C1 segment of cervical spinal cord (tissue), 14 donors: ENCODE measurements around the gene EIF4E3.

Source experiments
- DNase-seq, 14 donors: peaks; one replicate each; lab custom pipeline; 2025; lab: John Stamatoyannopoulos, UW

EIF4E3 gene

DNA sequence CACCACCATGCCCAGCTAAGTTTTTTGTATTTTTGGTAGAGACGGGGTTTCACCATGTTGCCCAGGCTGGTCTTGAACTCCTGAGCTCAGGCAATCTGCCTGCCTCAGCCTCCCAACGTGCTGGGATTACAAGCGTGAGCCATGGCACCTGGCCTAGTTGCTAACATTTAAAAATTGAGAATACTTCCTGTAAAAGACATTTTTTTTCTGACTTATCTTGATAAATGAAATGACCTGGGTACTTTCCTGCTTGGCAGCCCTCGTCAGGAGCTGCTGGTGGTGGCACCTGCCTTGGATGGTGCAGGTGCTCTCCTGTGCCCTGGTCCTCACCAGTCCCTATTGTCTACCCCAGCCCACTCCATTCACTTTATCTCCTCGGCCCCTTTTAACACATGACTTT lies 74.8 kb downstream of the EIF4E3 start:
- no peak for DNase-seq

DNA sequence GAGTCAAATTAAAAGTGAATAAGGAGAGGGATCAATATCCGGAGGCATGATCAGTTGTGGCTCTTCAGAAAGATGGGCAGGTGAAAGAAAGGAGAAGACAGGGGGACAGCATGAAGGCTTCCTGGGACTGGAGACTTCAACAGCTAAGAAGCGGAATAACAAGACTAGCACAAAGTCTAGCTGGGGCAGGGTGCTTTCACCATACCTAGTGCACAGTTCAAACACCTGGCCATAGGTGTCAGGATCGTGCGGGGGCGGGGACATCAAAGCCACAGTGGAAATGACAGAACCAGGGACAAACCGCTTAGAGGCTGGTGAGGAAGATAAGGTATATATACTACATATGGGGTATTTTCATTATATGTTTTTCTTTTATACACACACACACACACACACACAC lies 75.4 kb downstream of the EIF4E3 start:
- no peak for DNase-seq

DNA sequence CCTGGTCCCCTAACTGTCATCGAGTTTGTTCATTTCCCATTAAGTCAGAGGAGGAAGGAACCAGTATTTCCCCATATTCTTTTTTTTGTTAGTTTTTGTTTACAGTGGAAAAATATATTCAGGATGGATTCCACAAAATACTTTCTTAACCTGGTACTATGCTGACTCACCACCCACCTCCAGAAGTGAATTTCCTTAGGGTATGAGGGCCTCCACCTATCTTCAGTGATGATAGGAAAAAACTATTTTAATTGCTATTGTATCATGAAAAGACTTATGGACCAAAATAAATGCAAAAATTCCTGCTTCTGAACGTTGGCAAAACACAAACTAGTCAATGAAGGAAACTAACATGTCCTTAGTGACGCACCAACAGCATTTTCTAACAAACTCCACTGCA lies 77.5 kb downstream of the EIF4E3 start:
- DNase-seq, result no peak

DNA sequence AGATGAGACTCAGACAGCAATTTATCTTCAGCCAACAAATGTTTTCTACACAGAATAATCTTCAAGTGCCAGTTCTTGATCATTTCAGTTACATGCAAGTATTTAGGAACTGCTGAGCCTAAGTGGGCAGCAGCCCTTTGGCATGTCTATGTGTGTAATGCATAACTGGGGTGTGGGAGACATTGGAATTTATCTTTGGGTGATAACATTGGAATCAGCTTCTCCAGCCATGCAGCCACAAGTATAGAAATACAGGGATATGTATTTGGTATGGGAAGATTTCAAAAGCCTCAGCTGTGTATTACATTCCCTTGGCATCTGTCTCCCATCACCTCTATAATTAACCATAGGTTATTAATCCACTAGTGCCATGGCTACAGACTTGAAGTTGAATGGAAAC lies 78.2 kb downstream of the EIF4E3 start:
- DNase-seq, result no peak

DNA sequence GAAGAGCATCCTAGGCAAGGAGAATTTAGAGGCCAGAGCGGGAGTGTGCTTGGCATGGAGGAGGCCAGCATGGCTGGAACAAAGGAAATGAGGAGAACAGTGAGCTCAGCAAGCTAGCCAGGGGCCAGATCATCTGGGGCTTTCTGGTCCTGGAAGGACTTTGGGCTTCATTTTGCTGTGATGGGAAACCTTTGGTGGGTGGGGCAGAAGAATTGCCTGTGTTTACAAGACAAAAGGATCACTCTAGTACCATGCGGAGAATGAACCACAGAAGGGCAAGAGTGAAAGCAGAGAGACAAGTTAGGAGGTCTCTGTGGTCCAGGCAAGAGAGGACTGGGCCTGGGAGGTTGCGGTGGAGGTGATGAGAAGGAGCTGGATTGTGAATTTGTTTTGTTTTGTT lies 80.1 kb downstream of the EIF4E3 start:
- DNase-seq, result no peak

DNA sequence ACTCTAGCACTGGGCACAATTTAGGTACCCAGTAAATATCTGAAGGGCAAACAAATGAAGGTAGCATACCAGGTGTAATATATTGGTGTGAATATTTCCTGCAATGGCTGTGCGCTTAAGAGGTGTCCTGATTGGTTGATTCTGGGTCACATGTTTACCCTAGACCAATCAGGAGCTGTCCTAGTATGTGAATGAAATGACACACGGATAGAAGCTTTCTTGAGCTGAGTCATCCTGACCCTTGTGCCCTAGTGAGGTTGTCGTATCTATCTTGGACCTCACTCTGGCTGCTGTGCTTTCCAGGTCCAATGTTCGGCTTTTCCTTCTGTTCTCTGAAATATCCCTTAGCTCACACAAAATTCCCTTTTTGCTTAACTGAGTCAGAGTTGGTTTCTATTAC lies 83.5 kb downstream of the EIF4E3 start:
- DNase-seq, result no peak

DNA sequence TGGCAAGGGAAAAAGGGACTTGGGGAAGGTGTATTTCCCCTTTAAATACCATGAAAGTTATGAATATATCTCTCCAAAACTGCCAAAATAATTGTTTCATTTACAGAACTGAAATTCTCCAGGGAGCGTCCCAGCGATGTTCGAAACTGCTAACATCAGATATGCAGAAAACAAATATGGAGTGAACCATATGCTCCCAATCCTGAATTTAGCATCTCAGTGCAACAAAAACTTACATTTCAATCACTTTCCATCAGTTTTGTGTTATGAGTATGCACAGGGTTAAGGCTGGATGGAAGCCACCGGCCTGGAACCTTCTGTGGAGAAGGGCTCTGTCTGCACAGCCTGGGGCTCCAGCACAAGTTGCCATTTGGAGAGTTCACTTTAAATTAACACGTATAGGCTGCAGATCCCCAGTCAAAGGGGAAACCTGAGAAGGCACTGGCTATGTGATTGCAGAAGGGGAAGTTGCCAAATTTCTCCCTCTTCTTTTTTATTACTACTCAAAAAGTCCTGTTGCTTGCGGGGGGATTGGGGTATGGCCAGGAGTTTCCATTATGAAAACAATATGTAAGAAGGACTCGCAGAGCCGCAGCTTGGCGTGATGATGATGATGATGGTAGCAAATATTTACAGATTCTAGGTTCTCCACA lies 84.7 kb downstream of the EIF4E3 start:
- no peak for DNase-seq

DNA sequence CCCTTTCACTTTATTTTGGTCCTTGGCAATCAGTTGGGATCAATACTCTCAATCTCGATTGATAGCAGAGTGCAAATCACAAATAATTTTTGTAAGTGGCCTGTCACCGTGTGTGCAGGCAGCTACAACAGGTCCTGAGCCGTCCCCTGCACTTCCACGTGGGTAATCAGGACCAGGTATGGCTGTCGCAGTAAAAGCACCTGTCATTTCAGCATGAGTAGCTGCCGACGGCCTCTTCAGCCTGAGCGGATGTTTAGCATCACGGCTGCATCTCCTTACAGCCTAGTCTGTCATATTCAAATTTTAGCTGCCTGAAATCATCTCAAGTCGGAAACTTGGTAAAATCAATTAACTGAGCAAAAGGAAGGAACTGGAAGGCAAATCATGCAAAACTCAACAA lies 88.7 kb downstream of the EIF4E3 start:
- DNase-seq, result no peak

DNA sequence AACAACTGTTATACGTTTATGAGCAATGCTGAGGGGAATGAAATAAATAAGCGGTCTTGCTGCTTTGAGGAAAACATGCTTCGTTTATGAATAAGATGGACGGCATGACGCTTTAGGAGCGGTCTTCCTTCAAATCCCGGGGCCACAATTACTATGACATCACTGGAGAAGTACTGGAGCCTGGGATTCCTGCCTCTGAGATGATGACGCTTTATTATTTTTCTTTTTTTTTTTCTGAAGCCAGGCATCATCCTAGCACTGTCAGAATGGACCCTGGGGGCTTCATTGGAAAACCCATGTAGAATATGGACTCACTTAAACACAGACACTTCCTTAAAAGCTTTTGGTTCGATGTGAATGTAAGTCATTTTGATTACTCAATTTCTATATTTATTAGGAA lies 89.2 kb downstream of the EIF4E3 start:
- DNase-seq, result no peak

DNA sequence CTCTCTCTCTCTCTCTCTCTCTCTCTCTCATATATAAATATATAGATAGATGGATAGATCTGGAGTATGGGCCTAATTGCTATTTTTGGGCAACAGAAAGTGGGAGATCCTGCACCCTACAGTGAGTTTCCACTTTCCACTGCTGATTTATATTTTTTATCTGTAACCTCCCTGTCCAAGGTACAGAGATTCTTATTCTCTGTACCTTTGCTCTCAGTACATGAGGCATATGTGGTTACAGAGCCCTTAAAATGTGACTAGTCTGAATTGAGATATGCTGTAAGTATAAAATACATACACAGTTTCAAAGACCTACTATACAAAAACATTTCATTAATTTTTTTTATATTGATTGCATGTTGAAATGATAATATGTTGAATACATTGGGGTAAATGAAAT lies 90.5 kb downstream of the EIF4E3 start:
- no peak for DNase-seq

DNA sequence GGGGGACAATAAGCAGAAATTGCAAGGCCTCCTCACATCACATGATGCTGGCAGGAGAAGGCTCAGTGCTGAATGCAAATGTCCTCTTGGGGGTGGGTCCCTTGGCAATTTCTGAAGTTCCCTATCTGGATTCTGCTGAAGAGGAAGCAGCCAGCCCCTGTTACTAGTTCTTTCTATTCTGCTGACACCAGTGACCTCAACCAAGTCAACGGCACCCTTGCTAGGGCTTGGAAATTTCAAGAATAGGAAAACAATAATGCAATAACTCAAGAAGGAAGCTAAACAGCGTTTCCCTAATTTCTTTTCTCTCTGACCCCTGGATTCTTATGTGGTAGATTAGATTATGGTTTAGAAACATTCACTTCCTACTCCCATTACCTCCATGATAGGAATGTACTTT lies 95.5 kb downstream of the EIF4E3 start:
- no peak for DNase-seq

DNA sequence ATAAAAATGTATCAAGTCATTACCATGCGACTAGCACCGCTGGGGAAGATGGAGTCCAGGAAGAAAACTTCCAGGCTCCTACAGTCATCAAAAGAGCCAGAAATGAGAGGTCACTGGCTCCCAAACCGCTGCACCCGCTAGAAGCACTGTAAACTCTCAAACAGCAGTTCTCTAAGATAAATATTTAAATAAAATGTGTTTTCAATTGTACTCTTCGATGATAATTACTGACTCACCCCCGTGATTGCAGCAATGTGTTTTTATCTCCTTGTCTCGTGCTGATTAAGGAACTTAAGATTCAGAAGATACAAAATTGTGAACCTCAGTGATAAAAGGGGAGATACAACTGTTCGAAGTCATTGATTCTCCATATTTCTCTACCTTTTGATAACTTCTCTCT lies 95.9 kb downstream of the EIF4E3 start:
- no peak for DNase-seq

DNA sequence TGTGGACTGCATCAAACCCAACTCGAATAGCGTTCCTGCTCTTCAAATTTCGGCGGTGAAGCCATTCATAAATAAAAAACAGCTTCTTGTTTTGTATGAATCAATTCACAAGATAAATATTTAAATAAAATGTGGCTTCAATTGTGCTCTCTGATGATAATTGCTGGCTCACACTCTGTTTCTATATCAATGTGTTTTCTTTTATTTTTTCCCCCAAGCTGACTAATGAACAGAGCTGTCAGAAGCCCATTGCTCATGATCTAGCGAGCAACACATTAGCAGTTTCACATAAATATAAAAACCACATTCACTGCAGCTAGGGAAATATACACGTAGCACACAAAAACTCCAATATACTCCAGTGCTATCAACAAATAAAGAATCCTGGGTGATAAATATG lies 96.7 kb downstream of the EIF4E3 start:
- DNase-seq, result no peak

DNA sequence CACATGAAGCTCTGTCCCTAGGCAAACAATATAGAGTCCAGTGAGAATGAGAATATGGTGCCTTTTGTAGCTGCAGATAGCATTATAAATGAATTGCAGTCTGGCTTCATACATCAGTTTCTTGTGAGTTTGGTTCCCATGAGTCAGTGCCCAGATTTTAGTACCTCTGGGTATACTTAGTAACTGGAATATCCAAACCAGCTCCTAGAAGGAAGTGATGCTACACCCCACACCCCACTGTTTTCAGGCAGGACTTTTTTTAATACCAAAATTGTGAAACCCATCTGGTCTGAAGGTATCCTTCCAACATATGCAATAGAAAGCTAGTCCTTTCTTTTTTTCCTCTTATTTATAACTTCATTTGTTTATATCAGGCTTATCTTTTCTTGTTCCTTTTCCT lies 99.5 kb downstream of the EIF4E3 start:
- DNase-seq, result no peak
